ENCODE data around the gene GHR.

GHR gene

GRCh38 chr5:42631241-42631640 lies 208.0 kb downstream of the GHR start:
- no peak overlapping the region for H3K4me3 ChIP-seq (ENCODE audit: low read depth, low read length)
- DNase-seq (ENCODE audit: low read depth): no peak
- TF ChIP-seq CTCF (conservative IDR thresholded peaks at IDR 0.05; ENCODE audit: low read depth, low read length): no peak

- TF ChIP-seq CTCF (conservative IDR thresholded peaks at IDR 0.05; ENCODE audit: low read depth, low read length): no peak
- no peak overlapping the region for H3K4me3 ChIP-seq (ENCODE audit: low read depth, low read length)
- no peak for DNase-seq (ENCODE audit: low read depth)
These were observed 209.2 kb downstream of the GHR start for GRCh38 chr5:42632354-42632900.

- H3K4me3 ChIP-seq (ENCODE audit: low read depth, low read length): no peak overlapping the region
- no peak for DNase-seq (ENCODE audit: low read depth)
These were observed 211.3 kb downstream of the GHR start for GRCh38 chr5:42634575-42634974.

GRCh38 chr5:42636425-42636824 lies 213.2 kb downstream of the GHR start:
- H3K4me3 ChIP-seq (ENCODE audit: low read depth, low read length): no peak overlapping the region
- TF ChIP-seq CTCF (conservative IDR thresholded peaks at IDR 0.05; ENCODE audit: low read depth, low read length): peak; percentile 62
- peak; percentile 40 for DNase-seq (ENCODE audit: low read depth)

More at GRCh38 chr5:42634575-42634974, 211.3 kb downstream of the GHR start:
- TF ChIP-seq CTCF (conservative IDR thresholded peaks at IDR 0.05; ENCODE audit: low read depth, low read length): no peak

- TF ChIP-seq CTCF (conservative IDR thresholded peaks at IDR 0.05; ENCODE audit: low read depth, low read length): no peak
- no peak overlapping the region for H3K4me3 ChIP-seq (ENCODE audit: low read depth, low read length)
- no peak for DNase-seq (ENCODE audit: low read depth)
These were observed 213.7 kb downstream of the GHR start for GRCh38 chr5:42636946-42637345.

- no peak overlapping the region for H3K4me3 ChIP-seq (ENCODE audit: low read depth, low read length)
- TF ChIP-seq CTCF (conservative IDR thresholded peaks at IDR 0.05; ENCODE audit: low read depth, low read length): no peak
- DNase-seq (ENCODE audit: low read depth): no peak
These were observed 215.7 kb downstream of the GHR start for GRCh38 chr5:42638972-42639371.

- DNase-seq (ENCODE audit: low read depth): no peak
- no peak overlapping the region for H3K4me3 ChIP-seq (ENCODE audit: low read depth, low read length)
- TF ChIP-seq CTCF (conservative IDR thresholded peaks at IDR 0.05; ENCODE audit: low read depth, low read length): no peak
These were observed 217.6 kb downstream of the GHR start for GRCh38 chr5:42640835-42641234.

Measured in choroid plexus epithelial cell (primary cell).